Heart left ventricle (tissue), 16 donors: ENCODE results near the gene SYNE2. TPM values are rescaled to one million over a fixed set of nuclear protein-coding genes. Genes with fewer than 3 reads are reported as not detected.

Source experiments
- ATAC-seq, 4 donors: fragments of 200-7000 bp; cut with Tn5 transposase; one replicate each; pipeline ENCODE4 v1.9.1; 2020 to 2022; ENCODE audit warnings: moderate library complexity in 4 of 4, mild to moderate bottlenecking in 3 of 4, moderate number of reproducible peaks in 1 of 4
- DNase-seq, 5 donors: peaks; one replicate each; pipeline ENCODE4 v3.0.0-alpha.2; 2020
- H3K27ac ChIP-seq, 12 donors: fragments of 200-600 bp; sonication (generic) in 4 of 12; one replicate each; pipeline versions ENCODE4 v1.5.0 to v1.8.0; 2016 to 2022; ENCODE audit warnings: mild to moderate bottlenecking in 2 of 12
- H3K27me3 ChIP-seq, 9 donors: fragments of 200-600 bp; sonication (generic) in 2 of 9; one replicate each; pipeline versions ENCODE4 v1.5.1 to v1.8.0; 2016 to 2022; ENCODE audit warnings: mild to moderate bottlenecking in 3 of 9
- H3K36me3 ChIP-seq, 9 donors: fragments of 200-600 bp; sonication (generic) in 2 of 9; one replicate each; pipeline versions ENCODE4 v1.5.0 to v1.8.0; 2018 to 2022; ENCODE audit warnings: mild to moderate bottlenecking in 2 of 9
- H3K4me1 ChIP-seq, 12 donors: fragments of 200-600 bp; sonication (generic) in 4 of 12; one replicate each; pipeline versions ENCODE4 v1.5.0 to v1.8.0; 2016 to 2022; ENCODE audit warnings: mild to moderate bottlenecking in 3 of 12
- H3K4me3 ChIP-seq, 12 donors: fragments of 200-600 bp; sonication (generic) in 4 of 12; one replicate each; pipeline versions ENCODE4 v1.5.0 to v1.8.0; 2017 to 2022; ENCODE audit warnings: mild to moderate bottlenecking in 9 of 12, moderate library complexity in 4 of 12
- H3K9me3 ChIP-seq, 12 donors: fragments of 200-600 bp; sonication (generic) in 4 of 12; one replicate each; pipeline versions ENCODE4 v1.5.0 to v1.8.0; 2016 to 2022; ENCODE audit warnings: mild to moderate bottlenecking in 1 of 12
- POLR2A ChIP-seq, 2 donors: fragments of 450-650 bp; IDR thresholded peaks; one replicate each; pipeline ENCODE4 v1.6.1; 2017; ENCODE audit warnings: antibody characterized with exemption in 2 of 2, mild to moderate bottlenecking in 2 of 2, moderate library complexity in 2 of 2
- WGBS, 4 donors: extraction: QIAGEN DNeasy Blood & Tissue Kit in 2 of 4; methylation state at CpG; one replicate each; pipeline versions ENCODE4 v1.1.5 to v1.1.7; 2013 to 2018; 5-methylcytosine and 5-hydroxymethylcytosine counted together
- intact Hi-C, 10 donors: fragments of 100-400 bp; cut with DNase I; formaldehyde crosslinking; loops; one replicate each; pipeline versions ENCODE4 v1.11.1 to v1.14.2; 2022
- polyA plus RNA-seq, 2 donors: library from polyadenylated mRNA; stranded (reverse); fragments of 200-250 nt; gene quantifications; one replicate each; pipeline ENCODE4 v1.2.3, GENCODE V29; 2013
- total RNA-seq, 9 donors: library from RNA; depleted of rRNA in 2 of 9; stranded (reverse); fragments of >200 nt in 2 of 9; fragmentation: NEBNext Ultra II Directional in 3 of 9; extraction: Animal tissue kit (Norgen Biotek cat#: 25700) in 3 of 9; gene quantifications; one replicate each; pipeline versions ENCODE4 v1.1.0 to v1.2.4, GENCODE V29; 2016 to 2023
- TF ChIP-seq, protein P1 (sequence below), 12 donors: fragments of 200-600 bp; sonication (generic) in 4 of 12; IDR thresholded peaks; one replicate each; pipeline versions ENCODE4 v1.5.0 to v1.8.0; 2018 to 2022; ENCODE audit warnings: antibody characterized with exemption in 12 of 12, mild to moderate bottlenecking in 5 of 12
- donor health status: ischemic (EF 13 %, LVEDD 7.1; RV severe dilation, severe dysfunction).
- donor health status: healthy with polysubstance abuse.
- donor health status: DM: no; HTN: yes; CAD: no.
- donor health status: DM: no; HTN: no; CAD: no.
- donor health status: ischemic (EF 25% LVEDD 6.9; RV normal size, moderate dysfunction).
- donor health status: ischemic (EF 25% LVEDD 5.7; RV mildly dilated, moderate dysfunction).
- donor health status: healthy.
- donor health status: DM: yes; HTN: yes; CAD: no.
- donor health status: ischemic (EF 35%, LVEDD 5.7; RV mildly dilated, moderate dysfunction).
- donor health status: nonischemic (EF 11% LVEDD 7.7; RV severe dilation, severe dysfunction).
- donor health status: DM: yes; HTN: yes; CAD: no.
- donor health status: PGD.
- donor health status: ischemic (EF 29% LVEDD 5.4; RV normal size, mild dysfunction).
- donor health status: nonischemic (EF 23%, LVEDD 6.1; RV moderate dilation, normal function).

The SYNE2 gene
- total and polyA plus RNA-seq, 11 donors: 58.2 to 255 (median 111) TPM

GRCh38 chr14:63833728-63834127 lies 19.1 kb upstream of the SYNE2 start:
- intact Hi-C loops: no loop called here
- 93 to 100% (median 95%) methylated on average over 1 of the region's 1 CpG for WGBS, 4 donors
- TF ChIP-seq, protein P1, sequence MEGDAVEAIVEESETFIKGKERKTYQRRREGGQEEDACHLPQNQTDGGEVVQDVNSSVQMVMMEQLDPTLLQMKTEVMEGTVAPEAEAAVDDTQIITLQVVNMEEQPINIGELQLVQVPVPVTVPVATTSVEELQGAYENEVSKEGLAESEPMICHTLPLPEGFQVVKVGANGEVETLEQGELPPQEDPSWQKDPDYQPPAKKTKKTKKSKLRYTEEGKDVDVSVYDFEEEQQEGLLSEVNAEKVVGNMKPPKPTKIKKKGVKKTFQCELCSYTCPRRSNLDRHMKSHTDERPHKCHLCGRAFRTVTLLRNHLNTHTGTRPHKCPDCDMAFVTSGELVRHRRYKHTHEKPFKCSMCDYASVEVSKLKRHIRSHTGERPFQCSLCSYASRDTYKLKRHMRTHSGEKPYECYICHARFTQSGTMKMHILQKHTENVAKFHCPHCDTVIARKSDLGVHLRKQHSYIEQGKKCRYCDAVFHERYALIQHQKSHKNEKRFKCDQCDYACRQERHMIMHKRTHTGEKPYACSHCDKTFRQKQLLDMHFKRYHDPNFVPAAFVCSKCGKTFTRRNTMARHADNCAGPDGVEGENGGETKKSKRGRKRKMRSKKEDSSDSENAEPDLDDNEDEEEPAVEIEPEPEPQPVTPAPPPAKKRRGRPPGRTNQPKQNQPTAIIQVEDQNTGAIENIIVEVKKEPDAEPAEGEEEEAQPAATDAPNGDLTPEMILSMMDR (IDR thresholded peaks at IDR 0.05): no peak
- TF ChIP-seq POLR2A (IDR thresholded peaks at IDR 0.05): no peak
- no peaks in the 10 kb centered on the region for H3K4me1 ChIP-seq
- H3K27me3 ChIP-seq: no peaks in the 10 kb centered on the region
- no peak overlapping the region for H3K27ac ChIP-seq
- ATAC-seq (no peak), DNase-seq (no peak)
- H3K4me3 ChIP-seq: no peak overlapping the region
- H3K36me3 ChIP-seq: no peaks in the 10 kb centered on the region
- H3K9me3 ChIP-seq: no peaks in the 10 kb centered on the region

- intact Hi-C loops: loop anchor here in 1 of 10 donors (10.0 kb wide), 1 partner anchor 154 kb away; no protein-coding TSS in a partner anchor
- no peaks in the 10 kb centered on the region for H3K4me1 ChIP-seq
- no peak overlapping the region for H3K27ac ChIP-seq
- H3K9me3 ChIP-seq: peaks cover 0 to 21% (median 7%) of the 10 kb centered on the region in 12 donors
- peak in 1 of 5 donors; percentile 42 for DNase-seq
- no peaks in the 10 kb centered on the region for H3K36me3 ChIP-seq
- no peaks in the 10 kb centered on the region for H3K27me3 ChIP-seq
- 19 to 47% (median 33%) methylated on average over 1 of the region's 1 CpG for WGBS, 4 donors
- no peak overlapping the region for H3K4me3 ChIP-seq
- no peak for ATAC-seq
- TF ChIP-seq, protein P1 (IDR thresholded peaks at IDR 0.05): peak in 9 of 12 donors; percentile 5 to 40 (median 21)
- no peak for TF ChIP-seq POLR2A (IDR thresholded peaks at IDR 0.05)
Observed at GRCh38 chr14:63840981-63841380, 11.8 kb upstream of the SYNE2 start.

GRCh38 chr14:63843796-63844195 lies 9.0 kb upstream of the SYNE2 start:
- no peak for TF ChIP-seq POLR2A (IDR thresholded peaks at IDR 0.05)
- TF ChIP-seq, protein P1 (IDR thresholded peaks at IDR 0.05): no peak
- Histone ChIP-seq H3K27ac (no peak overlapping the region), H3K36me3 (no peaks in the 10 kb centered on the region), H3K4me1 (peaks cover 0 to 5% (median 0%) of the 10 kb centered on the region in 12 donors), H3K9me3 (peaks cover 0 to 21% (median 7%) of the 10 kb centered on the region in 12 donors), H3K27me3 (no peaks in the 10 kb centered on the region), H3K4me3 (no peak overlapping the region)
- WGBS, 4 donors: 91 to 98% (median 93%) methylated on average over 3 of the region's 3 CpGs
- ATAC-seq: no peak
- DNase-seq: no peak
- intact Hi-C loops: loop anchor here in 1 of 10 donors (10.0 kb wide), 1 partner anchor 151 kb away; no protein-coding TSS in a partner anchor

- peaks cover 0 to 13% (median 0%) of the 10 kb centered on the region in 9 donors for H3K27me3 ChIP-seq
- H3K27ac ChIP-seq: peak overlapping the region in 2 of 12 donors; percentile 15 to 20
- H3K36me3 ChIP-seq: no peaks in the 10 kb centered on the region
- no peaks in the 10 kb centered on the region for H3K9me3 ChIP-seq
- DNase-seq: no peak
- ATAC-seq: peak in 2 of 4 donors; percentile 20 to 30
- intact Hi-C loops: loop anchor here in 1 of 10 donors (10.0 kb wide), 1 partner anchor 146 kb away; no protein-coding TSS in a partner anchor
- H3K4me1 ChIP-seq: peaks cover 0 to 21% (median 7%) of the 10 kb centered on the region in 12 donors
- TF ChIP-seq, protein P1 (IDR thresholded peaks at IDR 0.05): no peak
- TF ChIP-seq POLR2A (IDR thresholded peaks at IDR 0.05): no peak
- H3K4me3 ChIP-seq: no peak overlapping the region
Observed at GRCh38 chr14:63848890-63849289, 3.9 kb upstream of the SYNE2 start.
